Measurements from ENCODE around the gene EEF1A2. TPM values are rescaled to one million over a fixed set of nuclear protein-coding genes. Genes with fewer than 3 reads are reported as not detected.

The EEF1A2 gene
- total and polyA plus RNA-seq, 2 of the 4 experiments (the other 2 are of a cell fraction): 1.3 to 4.6 TPM

DNA sequence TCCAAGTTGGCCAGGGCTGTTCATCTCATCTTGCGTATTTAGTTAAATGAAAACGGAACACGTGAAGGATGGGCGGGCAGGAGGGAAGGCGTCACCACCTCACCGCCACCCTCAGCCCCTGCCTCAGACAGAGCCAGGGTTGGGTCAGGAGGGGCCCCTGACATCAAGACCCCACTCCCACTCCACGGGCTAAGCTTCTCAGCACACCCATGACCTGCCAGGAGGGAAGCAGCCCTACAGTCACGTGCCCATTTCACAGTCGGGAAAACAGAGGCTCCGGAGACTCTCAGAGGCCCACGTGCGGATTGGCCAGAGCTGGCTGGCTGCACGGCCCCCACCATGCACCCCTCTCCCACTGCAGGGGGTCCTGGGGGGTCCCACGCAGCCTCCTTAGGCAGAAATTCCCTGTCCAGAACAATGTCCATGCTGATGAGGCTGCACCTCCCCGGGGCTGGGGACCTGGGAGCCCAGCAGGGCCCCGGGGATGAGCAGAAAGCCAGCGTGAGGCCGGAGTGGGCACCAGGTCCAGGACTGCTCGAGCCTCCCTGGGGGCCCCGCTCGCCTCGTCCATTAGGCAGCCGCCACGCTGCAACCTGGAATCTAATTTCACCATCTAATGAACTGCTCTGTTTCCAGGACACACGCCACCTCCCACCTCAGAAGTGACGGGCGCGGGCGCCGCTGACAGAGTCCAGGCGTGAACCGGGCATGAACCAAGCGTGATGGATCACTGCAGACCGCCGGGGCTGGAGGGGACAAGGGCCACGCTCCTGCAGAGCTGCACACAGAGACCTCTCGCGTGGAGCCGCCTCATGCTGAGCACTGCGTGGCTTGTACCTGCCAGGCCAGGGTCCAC is 42.2 kb downstream of the EEF1A2 start (continued):
- TF ChIP-seq, protein P1, sequence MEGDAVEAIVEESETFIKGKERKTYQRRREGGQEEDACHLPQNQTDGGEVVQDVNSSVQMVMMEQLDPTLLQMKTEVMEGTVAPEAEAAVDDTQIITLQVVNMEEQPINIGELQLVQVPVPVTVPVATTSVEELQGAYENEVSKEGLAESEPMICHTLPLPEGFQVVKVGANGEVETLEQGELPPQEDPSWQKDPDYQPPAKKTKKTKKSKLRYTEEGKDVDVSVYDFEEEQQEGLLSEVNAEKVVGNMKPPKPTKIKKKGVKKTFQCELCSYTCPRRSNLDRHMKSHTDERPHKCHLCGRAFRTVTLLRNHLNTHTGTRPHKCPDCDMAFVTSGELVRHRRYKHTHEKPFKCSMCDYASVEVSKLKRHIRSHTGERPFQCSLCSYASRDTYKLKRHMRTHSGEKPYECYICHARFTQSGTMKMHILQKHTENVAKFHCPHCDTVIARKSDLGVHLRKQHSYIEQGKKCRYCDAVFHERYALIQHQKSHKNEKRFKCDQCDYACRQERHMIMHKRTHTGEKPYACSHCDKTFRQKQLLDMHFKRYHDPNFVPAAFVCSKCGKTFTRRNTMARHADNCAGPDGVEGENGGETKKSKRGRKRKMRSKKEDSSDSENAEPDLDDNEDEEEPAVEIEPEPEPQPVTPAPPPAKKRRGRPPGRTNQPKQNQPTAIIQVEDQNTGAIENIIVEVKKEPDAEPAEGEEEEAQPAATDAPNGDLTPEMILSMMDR (conservative IDR thresholded peaks at IDR 0.05; ENCODE audit: low read depth, low read length): no peak

DNA sequence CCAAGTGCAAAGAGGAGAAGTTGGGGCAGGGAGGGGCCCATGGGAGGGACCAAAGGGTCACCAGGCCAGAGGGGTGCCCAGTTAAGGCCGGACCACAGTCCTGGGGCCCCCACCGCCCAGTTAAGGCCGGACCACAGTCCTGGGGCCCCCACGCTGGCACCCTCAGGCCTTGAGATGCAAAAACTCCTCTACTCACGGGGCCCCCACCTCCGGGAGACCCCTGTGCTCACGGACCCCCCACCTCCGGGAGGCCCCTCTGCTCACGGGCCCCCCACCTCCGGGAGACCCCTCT is 43.4 kb downstream of the EEF1A2 start:
- no peaks in the 10 kb centered on the region for H3K9me3 ChIP-seq (ENCODE audit: control insufficient read depth, insufficient read depth, low read length)
- H3K27ac ChIP-seq (ENCODE audit: insufficient read depth, low read length): no peak overlapping the region
- no peak for DNase-seq
- ChIA-PET CTCF (no interaction called here), POLR2A (ENCODE audit: unreplicated experiment) (no interaction called here)
- H3K14ac ChIP-seq (replicated peaks; ENCODE audit: low read depth, low read length): no peak overlapping the region
- H3K4me3 ChIP-seq (ENCODE audit: insufficient read depth, low read depth, low read length): no peak overlapping the region
- in situ Hi-C loops (cut with MboI; ENCODE audit: low sequenced_read_pairs) (no loop called here), dilution Hi-C loops (cut with HindIII; ENCODE audit: low sequenced_read_pairs, unreplicated experiment) (no loop called here), intact Hi-C loops (cut with micrococcal nuclease) (no loop called here)
- no peaks in the 10 kb centered on the region for H3K36me3 ChIP-seq (ENCODE audit: control insufficient read depth, insufficient read depth, low read length)
- H3K27me3 ChIP-seq (ENCODE audit: control insufficient read depth, insufficient read depth, low read length): peaks cover 40% of the 10 kb centered on the region; the same call in 1 of the 2 replicates
- no peaks in the 10 kb centered on the region for H4K20me1 ChIP-seq (ENCODE audit: insufficient read depth, low read length)
- no peak overlapping the region for H2BK20ac ChIP-seq (ENCODE audit: low read depth, low read length)
- H2AK9ac ChIP-seq (replicated peaks; ENCODE audit: low read depth, low read length, poor library complexity): no peak overlapping the region
- H4K91ac ChIP-seq (ENCODE audit: insufficient read depth, low read depth, low read length): no peak overlapping the region
- no peak for ATAC-seq (ENCODE audit: low read depth)
- H3K79me1 ChIP-seq (ENCODE audit: low read depth in 1 of 2, low read length in 2 of 2): no peaks in the 10 kb centered on the region
- H3K23ac ChIP-seq (ENCODE audit: low read depth, low read length): no peak overlapping the region
- H4K8ac ChIP-seq (ENCODE audit: low read depth in 2 of 2, low read length in 2 of 2): no peak overlapping the region
- H4K5ac ChIP-seq (ENCODE audit: low read depth, low read length): no peak overlapping the region
- no peak overlapping the region for H2AK5ac ChIP-seq (ENCODE audit: low read depth, low read length)
- H2AFZ ChIP-seq (replicated peaks; ENCODE audit: low read length, poor library complexity): no peak overlapping the region
- H2BK120ac ChIP-seq (ENCODE audit: low read depth, low read length): no peak overlapping the region
- H2BK15ac ChIP-seq (ENCODE audit: low read depth, low read length): no peak overlapping the region
- BruUV-seq (replicated peaks): no TSS peak
- H3K4ac ChIP-seq (ENCODE audit: low read depth, low read length): no peak overlapping the region
- no peak overlapping the region for H3K18ac ChIP-seq (ENCODE audit: low read depth, low read length)
- no peaks in the 10 kb centered on the region for H3K4me1 ChIP-seq (ENCODE audit: control insufficient read depth, insufficient read depth, low read length)
- no peak overlapping the region for H3K56ac ChIP-seq (ENCODE audit: extremely low read depth, insufficient read depth, low read length)
- no peak overlapping the region for H2BK5ac ChIP-seq (ENCODE audit: low read depth, low read length, poor library complexity, severe bottlenecking)
- no peaks in the 10 kb centered on the region for H3K9me1 ChIP-seq (ENCODE audit: insufficient read depth, low read length)
- no peak overlapping the region for H3K9ac ChIP-seq (ENCODE audit: low read depth, low read length)
- WGBS, 2 experiments (ENCODE audit: extremely low coverage in 2 of 2, insufficient read length in 1 of 2): 58% methylated on average over 2 of the region's 10 CpGs; no CpG with 5 or more reads in 1 of the 2 experiments
- no peak overlapping the region for H3K4me2 ChIP-seq (ENCODE audit: low read depth, low read length)
- TF ChIP-seq SMC3 (IDR thresholded peaks at IDR 0.05; ENCODE audit: low read depth, low read length) (no peak), BHLHE40 (IDR thresholded peaks at IDR 0.05; ENCODE audit: low read depth, low read length) (no peak), FOS (IDR thresholded peaks at IDR 0.05; ENCODE audit: low read depth, low read length) (no peak), RAD21 (IDR thresholded peaks at IDR 0.05; ENCODE audit: low read length) (no peak), RCOR1 (IDR thresholded peaks at IDR 0.05; ENCODE audit: insufficient replicate concordance, low read length) (no peak), CEBPB (IDR thresholded peaks at IDR 0.05; ENCODE audit: low read depth, low read length) (no peak), MAZ (IDR thresholded peaks at IDR 0.05; ENCODE audit: borderline replicate concordance, low read depth, low read length) (no peak), RFX5 (IDR thresholded peaks at IDR 0.05; ENCODE audit: low read depth, low read length) (no peak), MXI1 (IDR thresholded peaks at IDR 0.05; ENCODE audit: borderline replicate concordance, low read depth, low read length) (no peak)
- TF ChIP-seq, protein P1 (conservative IDR thresholded peaks at IDR 0.05; ENCODE audit: low read depth, low read length): no peak
- TF ChIP-seq, protein P2, sequence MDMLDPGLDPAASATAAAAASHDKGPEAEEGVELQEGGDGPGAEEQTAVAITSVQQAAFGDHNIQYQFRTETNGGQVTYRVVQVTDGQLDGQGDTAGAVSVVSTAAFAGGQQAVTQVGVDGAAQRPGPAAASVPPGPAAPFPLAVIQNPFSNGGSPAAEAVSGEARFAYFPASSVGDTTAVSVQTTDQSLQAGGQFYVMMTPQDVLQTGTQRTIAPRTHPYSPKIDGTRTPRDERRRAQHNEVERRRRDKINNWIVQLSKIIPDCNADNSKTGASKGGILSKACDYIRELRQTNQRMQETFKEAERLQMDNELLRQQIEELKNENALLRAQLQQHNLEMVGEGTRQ (IDR thresholded peaks at IDR 0.05; ENCODE audit: low read depth, low read length): no peak

Data from IMR-90 (cell line).